ENCODE results near the gene PLA2R1.

- no peak for TF ChIP-seq CTCF (IDR thresholded peaks at IDR 0.05; ENCODE audit: low read length)
- TF ChIP-seq EZH2 (IDR thresholded peaks at IDR 0.05; ENCODE audit: borderline replicate concordance, low read length): no peak
These were observed 14.5 kb upstream of the PLA2R1 start for GRCh38 chr2:160076914-160077313.
